KMS-11 (cell line): ENCODE results near the gene NRIP2.

Experiments used
- H2AFZ ChIP-seq: fragments of 200-600 bp; sonication (generic); 2 replicates; pipeline ENCODE4 v1.6.1; 2016; ENCODE audit warnings: antibody characterized with exemption, mixed run types, low read depth
- H3K27ac ChIP-seq: fragments of 200-600 bp; sonication (generic); 2 replicates; pipeline ENCODE4 v1.6.1; 2016; ENCODE audit warnings: mild to moderate bottlenecking, mixed run types
- H3K27me3 ChIP-seq: fragments of 200-600 bp; sonication (generic); 2 replicates; pipeline ENCODE4 v1.6.1; 2017; ENCODE audit warnings: mild to moderate bottlenecking, low read depth, mixed run types, moderate library complexity; ENCODE audit not compliant: insufficient read depth
- H3K36me3 ChIP-seq: fragments of 200-600 bp; sonication (generic); 2 replicates; pipeline ENCODE4 v1.6.1; 2017; ENCODE audit warnings: mild to moderate bottlenecking, mixed run types; ENCODE audit not compliant: insufficient read depth
- H3K4me1 ChIP-seq: fragments of 200-600 bp; sonication (generic); 2 replicates; pipeline ENCODE4 v1.6.1; 2016; ENCODE audit warnings: mild to moderate bottlenecking, low read depth, mixed run types; ENCODE audit not compliant: poor library complexity, severe bottlenecking
- H3K4me2 ChIP-seq: fragments of 200-600 bp; sonication (generic); 2 replicates; pipeline ENCODE4 v1.7.0; 2016; ENCODE audit warnings: mild to moderate bottlenecking, mixed run types
- H3K4me3 ChIP-seq: fragments of 200-600 bp; sonication (generic); IDR thresholded peaks from 2 replicates; pipeline ENCODE4 v1.6.1; 2017; ENCODE audit warnings: low read depth, low read length, mixed read lengths; ENCODE audit not compliant: insufficient read depth
- H3K79me2 ChIP-seq: fragments of 200-600 bp; sonication (generic); 2 replicates; pipeline ENCODE4 v1.6.1; 2016; ENCODE audit warnings: low read depth, mixed run types; ENCODE audit not compliant: insufficient read depth
- H3K9ac ChIP-seq: fragments of 200-600 bp; sonication (generic); 2 replicates; pipeline ENCODE4 v1.6.1; 2016; ENCODE audit warnings: mild to moderate bottlenecking, mixed run types
- H4K20me1 ChIP-seq: fragments of 200-600 bp; sonication (generic); 2 replicates; pipeline ENCODE4 v1.6.1; 2016; ENCODE audit warnings: mild to moderate bottlenecking, mixed run types; ENCODE audit not compliant: insufficient read depth
- TF ChIP-seq, protein P1 (sequence below): fragments of 200-600 bp; sonication (generic); conservative IDR thresholded peaks from 2 replicates; pipeline ENCODE4 v1.6.1; 2017; ENCODE audit warnings: low read depth, mild to moderate bottlenecking, antibody characterized with exemption, low read length, moderate library complexity, mixed read lengths

NRIP2 gene

GRCh38 chr12:2833327-2833726, 1.5 kb downstream of the NRIP2 start:
- no peaks in the 10 kb centered on the region for H4K20me1 ChIP-seq
- no peaks in the 10 kb centered on the region for H3K4me1 ChIP-seq
- no peak overlapping the region for H3K27ac ChIP-seq
- H3K27me3 ChIP-seq, result no peaks in the 10 kb centered on the region
- TF ChIP-seq, protein P1, sequence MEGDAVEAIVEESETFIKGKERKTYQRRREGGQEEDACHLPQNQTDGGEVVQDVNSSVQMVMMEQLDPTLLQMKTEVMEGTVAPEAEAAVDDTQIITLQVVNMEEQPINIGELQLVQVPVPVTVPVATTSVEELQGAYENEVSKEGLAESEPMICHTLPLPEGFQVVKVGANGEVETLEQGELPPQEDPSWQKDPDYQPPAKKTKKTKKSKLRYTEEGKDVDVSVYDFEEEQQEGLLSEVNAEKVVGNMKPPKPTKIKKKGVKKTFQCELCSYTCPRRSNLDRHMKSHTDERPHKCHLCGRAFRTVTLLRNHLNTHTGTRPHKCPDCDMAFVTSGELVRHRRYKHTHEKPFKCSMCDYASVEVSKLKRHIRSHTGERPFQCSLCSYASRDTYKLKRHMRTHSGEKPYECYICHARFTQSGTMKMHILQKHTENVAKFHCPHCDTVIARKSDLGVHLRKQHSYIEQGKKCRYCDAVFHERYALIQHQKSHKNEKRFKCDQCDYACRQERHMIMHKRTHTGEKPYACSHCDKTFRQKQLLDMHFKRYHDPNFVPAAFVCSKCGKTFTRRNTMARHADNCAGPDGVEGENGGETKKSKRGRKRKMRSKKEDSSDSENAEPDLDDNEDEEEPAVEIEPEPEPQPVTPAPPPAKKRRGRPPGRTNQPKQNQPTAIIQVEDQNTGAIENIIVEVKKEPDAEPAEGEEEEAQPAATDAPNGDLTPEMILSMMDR, result no peak
- no peaks in the 10 kb centered on the region for H3K36me3 ChIP-seq
- no peaks in the 10 kb centered on the region for H3K79me2 ChIP-seq
- H3K4me3 ChIP-seq, result no peak overlapping the region
- no peak overlapping the region for H3K9ac ChIP-seq
- no peak overlapping the region for H3K4me2 ChIP-seq
- H2AFZ ChIP-seq, result no peak overlapping the region

- H3K4me3 ChIP-seq, result no peak overlapping the region
- no peaks in the 10 kb centered on the region for H3K36me3 ChIP-seq
- H4K20me1 ChIP-seq, result no peaks in the 10 kb centered on the region
- TF ChIP-seq, protein P1, result no peak
- no peaks in the 10 kb centered on the region for H3K27me3 ChIP-seq
- H3K9ac ChIP-seq, result no peak overlapping the region
- no peak overlapping the region for H3K4me2 ChIP-seq
- no peaks in the 10 kb centered on the region for H3K4me1 ChIP-seq
- no peaks in the 10 kb centered on the region for H3K79me2 ChIP-seq
- H2AFZ ChIP-seq, result no peak overlapping the region
- H3K27ac ChIP-seq, result no peak overlapping the region
These were observed 2.2 kb downstream of the NRIP2 start for GRCh38 chr12:2832550-2833127.

DNA sequence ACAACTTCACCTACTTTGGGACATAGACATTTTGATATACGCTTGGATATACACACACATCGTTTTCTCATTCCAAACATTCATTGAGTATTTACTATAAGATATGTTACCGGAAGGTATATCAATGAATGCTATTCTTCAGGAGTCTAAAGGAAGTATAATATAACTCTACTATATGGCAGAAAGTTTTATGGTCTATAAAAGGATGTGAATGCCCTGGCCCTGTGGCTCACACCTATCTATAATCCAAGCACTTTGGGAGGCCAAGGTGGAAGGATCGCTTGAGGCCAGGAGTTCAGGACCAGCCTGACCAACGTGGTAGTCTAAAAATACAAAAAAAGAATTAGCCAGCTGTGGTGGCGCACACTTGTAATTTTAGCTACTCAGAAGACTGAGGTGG, 5.6 kb downstream of the NRIP2 start:
- H3K4me1 ChIP-seq, result no peaks in the 10 kb centered on the region
- H3K9ac ChIP-seq, result no peak overlapping the region
- H4K20me1 ChIP-seq, result no peaks in the 10 kb centered on the region
- H3K36me3 ChIP-seq, result no peaks in the 10 kb centered on the region
- no peaks in the 10 kb centered on the region for H3K27me3 ChIP-seq
- no peak overlapping the region for H3K27ac ChIP-seq
- TF ChIP-seq, protein P1, result no peak
- H3K4me3 ChIP-seq, result no peak overlapping the region
- H3K4me2 ChIP-seq, result no peak overlapping the region
- H2AFZ ChIP-seq, result no peak overlapping the region
- H3K79me2 ChIP-seq, result no peaks in the 10 kb centered on the region

DNA sequence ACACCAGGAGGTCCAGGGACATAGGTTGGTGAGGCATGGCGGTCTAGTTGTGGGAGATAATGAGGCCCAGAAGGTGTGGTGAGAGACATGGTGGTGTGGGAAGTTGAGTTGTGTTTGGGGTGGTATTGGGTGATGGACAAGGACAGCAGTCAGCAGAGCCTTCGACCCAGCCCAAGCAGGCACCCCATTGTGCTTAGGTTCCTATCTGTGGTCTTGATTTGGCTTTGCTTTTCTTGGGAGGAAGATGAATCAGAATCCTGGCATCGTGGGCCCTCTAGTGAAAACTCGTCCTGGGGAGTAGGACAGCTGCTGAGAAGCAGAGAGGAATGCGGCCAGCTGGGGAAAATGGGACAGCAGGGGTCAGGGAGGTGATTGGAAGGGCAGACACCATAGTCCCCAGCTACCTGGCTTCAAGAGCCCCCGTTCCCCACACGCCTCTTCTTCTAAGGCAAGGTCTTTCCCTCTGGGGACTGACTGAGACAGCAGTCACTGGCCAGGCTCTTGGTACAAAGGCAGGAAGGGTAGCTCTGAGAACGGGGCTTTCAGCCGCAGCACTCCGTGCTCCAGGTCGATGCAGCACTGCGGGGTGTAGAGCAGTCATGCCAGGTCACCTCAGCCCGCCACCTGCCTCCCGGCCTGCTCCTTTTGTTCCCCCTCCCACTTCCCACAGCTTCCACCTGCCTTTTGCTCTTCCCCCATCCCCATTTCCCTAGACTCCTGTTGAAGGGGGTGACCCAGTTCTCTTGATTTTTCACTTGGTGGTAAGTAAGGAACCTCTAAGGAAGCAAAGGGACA, 7.9 kb downstream of the NRIP2 start:
- no peak overlapping the region for H3K4me2 ChIP-seq
- no peaks in the 10 kb centered on the region for H3K4me1 ChIP-seq
- no peaks in the 10 kb centered on the region for H4K20me1 ChIP-seq
- no peak overlapping the region for H2AFZ ChIP-seq
- TF ChIP-seq, protein P1, result no peak
- H3K79me2 ChIP-seq, result no peaks in the 10 kb centered on the region
- H3K9ac ChIP-seq, result no peak overlapping the region
- H3K27ac ChIP-seq, result no peak overlapping the region
- H3K4me3 ChIP-seq, result no peak overlapping the region
- H3K27me3 ChIP-seq, result no peaks in the 10 kb centered on the region
- H3K36me3 ChIP-seq, result no peaks in the 10 kb centered on the region
